Esophagus squamous epithelium (tissue), 5 donors: ENCODE results near the gene EVC. TPM values are rescaled to one million over a fixed set of nuclear protein-coding genes. Genes with fewer than 3 reads are reported as not detected.
A peak's percentile ranks its signal among the peaks of the same experiment; 100 is the strongest.

Experiments used
- DNase-seq: peaks from one replicate; lab custom pipeline; 2025; lab: John Stamatoyannopoulos, UW
- H3K27ac ChIP-seq, 4 donors: fragments of 200-600 bp; sonication (generic); one replicate each; pipeline ENCODE4 v1.5.1; 2016 to 2019; ENCODE audit warnings: mild to moderate bottlenecking in 1 of 4
- H3K27me3 ChIP-seq, 4 donors: fragments of 200-600 bp; sonication (generic); 1 replicate in 3 of 4; 2 replicates in 1 of 4; pipeline versions ENCODE4 v1.5.1 to v1.6.0; 2017 to 2021; ENCODE audit warnings: antibody characterized with exemption in 1 of 4
- H3K36me3 ChIP-seq, 3 donors: fragments of 200-600 bp; sonication (generic); one replicate each; pipeline ENCODE4 v1.5.1; 2016 to 2019
- H3K4me1 ChIP-seq, 3 donors: fragments of 200-600 bp; sonication (generic); one replicate each; pipeline ENCODE4 v1.5.1; 2017 to 2019
- H3K4me3 ChIP-seq, 4 donors: fragments of 200-600 bp; sonication (generic); 1 replicate in 3 of 4; 2 replicates in 1 of 4; pipeline ENCODE4 v1.5.1; 2016 to 2019; ENCODE audit warnings: mild to moderate bottlenecking in 2 of 4, moderate library complexity in 1 of 4
- H3K9me3 ChIP-seq, 3 donors: fragments of 200-600 bp; sonication (generic); one replicate each; pipeline ENCODE4 v1.5.1; 2016 to 2019
- POLR2A ChIP-seq, 4 donors: fragments of 450-650 bp; IDR thresholded peaks; one replicate each; pipeline ENCODE4 v1.6.1; 2017; ENCODE audit warnings: antibody characterized with exemption in 4 of 4, mild to moderate bottlenecking in 4 of 4, moderate library complexity in 3 of 4
- WGBS, 2 donors: methylation state at CpG; one replicate each; pipeline ENCODE4 v1.1.5; 2018; 5-methylcytosine and 5-hydroxymethylcytosine counted together
- intact Hi-C: fragments of 100-400 bp; cut with DNase I; formaldehyde crosslinking; loops from one replicate; pipeline ENCODE4 v1.15.0; 2022
- total RNA-seq, 4 donors: library from RNA; depleted of rRNA; stranded (reverse); fragments of >200 nt; gene quantifications; one replicate each; pipeline ENCODE4 v1.1.0, GENCODE V29; 2016
- TF ChIP-seq, protein P1 (sequence below), 6 experiments: fragments of 450-650 bp in 4 of 6; fragments of 200-600 bp in 2 of 6; sonication (generic) in 2 of 6; IDR thresholded peaks; one replicate each; pipeline ENCODE4 v1.5.1; 2016 to 2019; ENCODE audit warnings: antibody characterized with exemption in 6 of 6, mild to moderate bottlenecking in 4 of 6, moderate library complexity in 4 of 6
- donor health status: DM: yes; HTN: yes; CAD: no.

The EVC gene
- total RNA-seq, 4 donors from 2014 or later = 4.2 to 17.2 (median 6.3) TPM

DNA sequence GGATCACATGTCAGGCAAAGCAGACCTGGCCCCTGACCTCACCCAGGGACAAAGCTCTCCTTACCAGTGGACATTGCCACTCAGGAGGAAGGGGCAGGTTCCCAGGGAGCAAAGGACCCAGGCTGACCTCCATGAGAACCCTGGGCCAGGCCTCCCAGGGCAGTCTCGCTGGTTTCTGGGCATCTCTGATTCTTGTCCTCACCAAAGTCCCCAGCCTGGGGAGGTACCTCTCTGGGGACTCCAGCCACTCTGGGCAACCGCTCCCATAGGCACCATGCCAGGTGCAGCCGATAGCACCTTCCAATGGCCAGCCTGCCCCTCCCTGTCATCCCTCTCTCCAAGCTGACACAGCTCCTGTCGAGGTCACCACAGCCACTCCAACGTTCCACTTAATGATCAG is 10.5 kb upstream of the EVC start:
- DNase-seq = no peak
- TF ChIP-seq POLR2A (IDR thresholded peaks at IDR 0.05) = no peak
- TF ChIP-seq, protein P1, sequence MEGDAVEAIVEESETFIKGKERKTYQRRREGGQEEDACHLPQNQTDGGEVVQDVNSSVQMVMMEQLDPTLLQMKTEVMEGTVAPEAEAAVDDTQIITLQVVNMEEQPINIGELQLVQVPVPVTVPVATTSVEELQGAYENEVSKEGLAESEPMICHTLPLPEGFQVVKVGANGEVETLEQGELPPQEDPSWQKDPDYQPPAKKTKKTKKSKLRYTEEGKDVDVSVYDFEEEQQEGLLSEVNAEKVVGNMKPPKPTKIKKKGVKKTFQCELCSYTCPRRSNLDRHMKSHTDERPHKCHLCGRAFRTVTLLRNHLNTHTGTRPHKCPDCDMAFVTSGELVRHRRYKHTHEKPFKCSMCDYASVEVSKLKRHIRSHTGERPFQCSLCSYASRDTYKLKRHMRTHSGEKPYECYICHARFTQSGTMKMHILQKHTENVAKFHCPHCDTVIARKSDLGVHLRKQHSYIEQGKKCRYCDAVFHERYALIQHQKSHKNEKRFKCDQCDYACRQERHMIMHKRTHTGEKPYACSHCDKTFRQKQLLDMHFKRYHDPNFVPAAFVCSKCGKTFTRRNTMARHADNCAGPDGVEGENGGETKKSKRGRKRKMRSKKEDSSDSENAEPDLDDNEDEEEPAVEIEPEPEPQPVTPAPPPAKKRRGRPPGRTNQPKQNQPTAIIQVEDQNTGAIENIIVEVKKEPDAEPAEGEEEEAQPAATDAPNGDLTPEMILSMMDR (IDR thresholded peaks at IDR 0.05) = no peak
- H3K4me3 ChIP-seq = no peak overlapping the region
- intact Hi-C loops = no loop called here
- 84 to 95% methylated on average over 4 to 5 of the region's 5 CpGs for WGBS, 2 donors
- peaks cover 0 to 43% (median 3%) of the 10 kb centered on the region in 3 donors for H3K36me3 ChIP-seq
- no peaks in the 10 kb centered on the region for H3K27me3 ChIP-seq
- peaks cover 0 to 7% (median 0%) of the 10 kb centered on the region in 3 donors for H3K4me1 ChIP-seq
- H3K9me3 ChIP-seq = no peaks in the 10 kb centered on the region
- H3K27ac ChIP-seq = no peak overlapping the region

DNA sequence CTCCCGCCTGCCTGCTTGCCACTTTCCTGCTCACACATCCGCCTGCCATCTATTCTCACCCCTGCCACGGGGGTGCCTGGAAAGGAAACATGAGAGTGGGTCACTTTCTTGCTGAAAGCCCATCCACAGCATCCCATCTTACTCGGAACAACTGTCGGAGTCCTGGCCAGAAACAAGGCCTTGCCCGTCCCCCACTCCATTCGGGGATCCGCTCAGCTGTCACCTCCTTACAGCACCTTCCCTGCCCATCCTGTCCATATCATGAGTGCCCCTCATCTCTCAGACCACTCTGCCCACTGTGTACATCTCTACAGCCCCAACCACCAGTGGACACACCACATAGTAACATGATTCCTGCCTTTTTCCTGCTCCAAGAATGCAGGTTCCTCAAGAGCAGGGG is 9.0 kb upstream of the EVC start:
- DNase-seq = no peak
- intact Hi-C loops = no loop called here
- WGBS, 2 donors = 81 to 87% methylated on average over 8 of the region's 8 CpGs
- H3K27ac ChIP-seq = no peak overlapping the region
- H3K4me1 ChIP-seq = peaks cover 6 to 20% (median 6%) of the 10 kb centered on the region in 3 donors
- peaks cover 0 to 28% (median 0%) of the 10 kb centered on the region in 3 donors for H3K36me3 ChIP-seq
- TF ChIP-seq, protein P1 (IDR thresholded peaks at IDR 0.05) = no peak
- no peak for TF ChIP-seq POLR2A (IDR thresholded peaks at IDR 0.05)
- H3K9me3 ChIP-seq = no peaks in the 10 kb centered on the region
- no peak overlapping the region for H3K4me3 ChIP-seq
- no peaks in the 10 kb centered on the region for H3K27me3 ChIP-seq

DNA sequence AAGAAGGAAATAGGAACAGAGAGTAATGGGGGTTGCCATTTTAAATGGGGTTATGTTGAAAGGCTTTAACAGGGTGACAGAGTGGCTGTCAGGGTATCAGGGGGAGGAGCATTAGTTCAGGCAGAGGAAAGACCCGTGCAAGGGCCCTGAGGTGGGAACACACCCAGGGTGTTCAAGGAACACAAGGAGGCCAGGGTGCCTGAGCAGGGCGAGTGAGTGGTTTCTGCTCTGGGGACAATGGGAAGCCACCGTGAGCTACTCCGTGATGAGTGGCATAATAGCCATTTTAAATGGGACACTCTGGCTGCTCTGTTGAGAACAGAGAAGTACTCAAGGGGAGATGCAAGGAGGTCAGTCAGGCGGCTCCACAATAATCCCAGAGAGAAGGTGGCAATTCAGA is 7.2 kb upstream of the EVC start:
- intact Hi-C loops = no loop called here
- WGBS, 2 donors = 90 to 96% methylated on average over 5 of the region's 5 CpGs

DNA sequence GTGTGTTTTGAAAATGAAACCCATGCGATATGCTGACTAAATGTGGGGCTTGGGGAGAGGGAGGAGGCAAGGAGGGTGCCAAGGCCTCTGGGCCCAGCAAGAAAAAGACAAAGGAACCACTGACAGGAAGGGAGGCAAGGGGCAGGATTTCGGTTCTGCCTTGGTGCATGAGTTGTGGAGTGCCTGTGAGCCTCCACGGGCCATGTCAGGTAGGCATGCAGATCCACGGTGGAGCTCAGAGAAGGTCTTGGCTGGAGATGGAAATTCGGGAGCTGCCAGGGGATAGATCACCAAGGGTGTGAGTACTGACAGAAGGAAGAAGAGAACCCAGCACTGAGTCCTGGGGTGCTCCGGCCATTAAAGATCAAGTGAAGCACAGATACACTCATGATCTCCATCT is 6.7 kb upstream of the EVC start:
- WGBS, 2 donors = 73 to 91% methylated on average over 6 of the region's 6 CpGs
- TF ChIP-seq, protein P1 (IDR thresholded peaks at IDR 0.05) = no peak
- Histone ChIP-seq H3K4me3 (no peak overlapping the region), H3K9me3 (no peaks in the 10 kb centered on the region), H3K36me3 (peaks cover 0 to 16% (median 0%) of the 10 kb centered on the region in 3 donors), H3K4me1 (peaks cover 21 to 43% (median 26%) of the 10 kb centered on the region in 3 donors), H3K27ac (peak overlapping the region in 1 of 4 donors; percentile 7), H3K27me3 (peaks cover 0 to 13% (median 0%) of the 10 kb centered on the region in 4 donors)
- no peak for DNase-seq
- intact Hi-C loops = no loop called here

More for the DNA sequence above, 7.2 kb upstream of the EVC start:
- no peak overlapping the region for H3K4me3 ChIP-seq
- no peak for DNase-seq
- no peaks in the 10 kb centered on the region for H3K9me3 ChIP-seq
- H3K27ac ChIP-seq = no peak overlapping the region
- peaks cover 0 to 12% (median 0%) of the 10 kb centered on the region in 4 donors for H3K27me3 ChIP-seq
- TF ChIP-seq, protein P1 (IDR thresholded peaks at IDR 0.05) = no peak
- TF ChIP-seq POLR2A (IDR thresholded peaks at IDR 0.05) = no peak
- H3K36me3 ChIP-seq = peaks cover 0 to 18% (median 0%) of the 10 kb centered on the region in 3 donors
- H3K4me1 ChIP-seq = peaks cover 17 to 39% (median 23%) of the 10 kb centered on the region in 3 donors

DNA sequence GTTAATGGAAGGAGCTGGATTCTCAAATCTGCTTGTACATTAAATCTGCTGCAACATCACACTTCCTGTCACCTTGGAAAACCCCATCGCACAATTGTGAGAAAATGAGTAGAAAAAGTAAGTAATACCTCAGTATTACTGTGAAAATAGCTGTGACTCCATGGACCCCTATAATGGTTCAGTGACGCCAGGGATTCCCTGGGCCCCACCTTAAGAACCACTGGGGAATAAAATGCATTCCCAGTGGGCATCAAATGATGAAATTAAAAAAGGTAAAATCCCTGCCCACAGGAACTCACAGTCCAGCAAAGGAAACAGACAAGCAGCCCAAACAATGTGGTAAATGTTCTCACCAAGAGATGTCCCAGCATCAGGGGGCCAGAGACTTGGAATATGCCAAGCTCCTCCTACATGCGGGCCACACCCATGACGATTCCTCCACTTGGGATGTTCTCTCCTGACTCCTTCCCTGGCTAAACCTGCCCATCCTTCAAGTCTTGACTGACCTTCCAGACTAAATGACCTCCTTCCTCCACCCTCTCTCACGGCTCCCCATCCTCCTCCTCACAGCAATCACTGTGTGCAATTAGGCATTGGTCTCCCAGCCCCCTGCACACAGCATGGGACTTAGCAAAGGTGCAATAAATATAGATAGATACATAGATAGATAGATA is 5.2 kb upstream of the EVC start:
- Histone ChIP-seq H3K4me3 (no peak overlapping the region), H3K27ac (no peak overlapping the region), H3K27me3 (peaks cover 0 to 13% (median 0%) of the 10 kb centered on the region in 4 donors), H3K4me1 (peaks cover 26 to 58% (median 26%) of the 10 kb centered on the region in 3 donors), H3K9me3 (no peaks in the 10 kb centered on the region), H3K36me3 (peaks cover 0 to 16% (median 0%) of the 10 kb centered on the region in 3 donors)
- no peak for DNase-seq
- intact Hi-C loops = no loop called here
- whole genome bisulfite sequencing, 2 donors = 67 to 86% methylated on average over 5 of the region's 5 CpGs
- TF ChIP-seq, protein P1 (IDR thresholded peaks at IDR 0.05) = no peak
